Heart right ventricle (tissue), 16 donors: ENCODE data around the gene IRAK3. TPM values are rescaled to one million over a fixed set of nuclear protein-coding genes. Genes with fewer than 3 reads are reported as not detected.

Experiments
- ATAC-seq, 8 donors: fragments of 200-7000 bp; cut with Tn5 transposase; one replicate each; pipeline ENCODE4 v1.9.1; 2020; ENCODE audit warnings: mild to moderate bottlenecking in 8 of 8, moderate library complexity in 8 of 8, moderate number of reproducible peaks in 1 of 8
- DNase-seq, 2 donors: peaks; one replicate each; pipeline ENCODE4 v3.0.0-alpha.2; 2020
- H3K27ac ChIP-seq, 10 donors: fragments of 200-600 bp; sonication (generic) in 2 of 10; one replicate each; pipeline versions ENCODE4 v1.5.0 to v1.8.0; 2020 to 2022; ENCODE audit warnings: mild to moderate bottlenecking in 3 of 10
- H3K27me3 ChIP-seq, 7 donors: fragments of 200-600 bp; one replicate each; pipeline ENCODE4 v1.8.0; 2021 to 2022; ENCODE audit warnings: mild to moderate bottlenecking in 2 of 7
- H3K36me3 ChIP-seq, 9 donors: fragments of 200-600 bp; sonication (generic) in 1 of 9; one replicate each; pipeline versions ENCODE4 v1.5.0 to v1.8.0; 2020 to 2022; ENCODE audit warnings: mild to moderate bottlenecking in 2 of 9
- H3K4me1 ChIP-seq, 9 donors: fragments of 200-600 bp; sonication (generic) in 1 of 9; one replicate each; pipeline versions ENCODE4 v1.5.0 to v1.8.0; 2020 to 2022; ENCODE audit warnings: mild to moderate bottlenecking in 4 of 9
- H3K4me3 ChIP-seq, 10 donors: fragments of 200-600 bp; sonication (generic) in 2 of 10; one replicate each; pipeline versions ENCODE4 v1.5.0 to v1.8.0; 2020 to 2022; ENCODE audit warnings: mild to moderate bottlenecking in 7 of 10, moderate library complexity in 2 of 10
- H3K9me3 ChIP-seq, 11 donors: fragments of 200-600 bp in 10 of 11; sonication (generic) in 2 of 11; one replicate each; pipeline versions ENCODE4 v1.5.0 to v1.8.0; 2013 to 2022; ENCODE audit warnings: mild to moderate bottlenecking in 2 of 11, control low read depth in 1 of 11, moderate library complexity in 1 of 11
- CTCF ChIP-seq, 9 donors: fragments of 200-600 bp; sonication (generic) in 2 of 9; IDR thresholded peaks; one replicate each; pipeline versions ENCODE4 v1.5.0 to v1.8.0; 2021 to 2022; ENCODE audit warnings: antibody characterized with exemption in 9 of 9, mild to moderate bottlenecking in 5 of 9, moderate library complexity in 1 of 9
- WGBS, 2 donors: extraction: QIAGEN DNeasy Blood & Tissue Kit; methylation state at CpG; one replicate each; pipeline ENCODE4 v1.1.7; 2013; ENCODE audit warnings: inconsistent platforms in 1 of 2; 5-methylcytosine and 5-hydroxymethylcytosine counted together
- intact Hi-C, 10 donors: fragments of 100-400 bp; cut with DNase I; formaldehyde crosslinking; loops; one replicate each; pipeline versions ENCODE4 v1.11.1 to v1.14.2; 2022
- polyA plus RNA-seq, 2 donors: library from polyadenylated mRNA; stranded (reverse); fragments of 200-250 nt; gene quantifications; one replicate each; pipeline ENCODE4 v1.2.3, GENCODE V29; 2013
- total RNA-seq, 10 donors: library from RNA; stranded (reverse); fragmentation: NEBNext Ultra II Directional in 3 of 10; extraction: Animal tissue kit (Norgen Biotek cat#: 25700) in 3 of 10; gene quantifications; one replicate each; pipeline versions ENCODE4 v1.2.1 to v1.2.4, GENCODE V29; 2021 to 2023
- donor health status: Arrhythmogenic right ventricular cardiomyopathy.
- donor health status: ischemic (EF 13 %, LVEDD 7.1; RV severe dilation, severe dysfunction).
- donor health status: healthy with polysubstance abuse.
- donor health status: DM: no; HTN: yes; CAD: no.
- donor health status: DM: no; HTN: no; CAD: no.
- donor health status: ischemic (EF 25% LVEDD 6.9; RV normal size, moderate dysfunction).
- donor health status: ischemic (EF 25% LVEDD 5.7; RV mildly dilated, moderate dysfunction).
- donor health status: healthy.
- donor health status: DM: yes; HTN: yes; CAD: no.
- donor health status: Ischemic cardiomyopathy.
- donor health status: ischemic (EF 35%, LVEDD 5.7; RV mildly dilated, moderate dysfunction).
- donor health status: nonischemic (EF 11% LVEDD 7.7; RV severe dilation, severe dysfunction).
- donor health status: DM: yes; HTN: yes; CAD: no.
- donor health status: PGD.
- donor health status: ischemic (EF 29% LVEDD 5.4; RV normal size, mild dysfunction).
- donor health status: nonischemic (EF 23%, LVEDD 6.1; RV moderate dilation, normal function).

Gene IRAK3
- total and polyA plus RNA-seq, 12 donors = 2.8 to 9.3 (median 4.3) TPM

- 81 to 88% methylated on average over 5 of the region's 5 CpGs for WGBS, 2 donors
- intact Hi-C loops = loop anchor here in 5 of 10 donors (5.0 to 10.0 kb wide), 5 partner anchors 85 to 257 kb away; partner anchors contain the start of gene HELB (in 1 of the 5)
- no peaks in the 10 kb centered on the region for H3K27me3 ChIP-seq
- peaks cover 0 to 72% (median 4%) of the 10 kb centered on the region in 9 donors for H3K36me3 ChIP-seq
- peak overlapping the region in 1 of 10 donors; percentile 17 for H3K27ac ChIP-seq
- DNase-seq (no peak), ATAC-seq (peak in 2 of 8 donors; percentile 26 to 27)
- no peaks in the 10 kb centered on the region for H3K9me3 ChIP-seq
- peak in 2 of 9 donors; percentile 9 to 33 for TF ChIP-seq CTCF (IDR thresholded peaks at IDR 0.05)
- peaks cover 0 to 46% (median 23%) of the 10 kb centered on the region in 9 donors for H3K4me1 ChIP-seq
- no peak overlapping the region for H3K4me3 ChIP-seq
Observed at GRCh38 chr12:66149702-66150398, 39.2 kb upstream of the IRAK3 start.

- ATAC-seq (peak in 1 of 8 donors; percentile 35), DNase-seq (no peak)
- Histone ChIP-seq H3K27me3 (no peaks in the 10 kb centered on the region), H3K4me3 (no peak overlapping the region), H3K36me3 (peaks cover 0 to 50% (median 4%) of the 10 kb centered on the region in 9 donors), H3K4me1 (peaks cover 0 to 44% (median 13%) of the 10 kb centered on the region in 9 donors), H3K9me3 (no peaks in the 10 kb centered on the region), H3K27ac (peak overlapping the region in 2 of 10 donors; percentile 42 to 54)
- intact Hi-C loops = no loop called here
- WGBS, 2 donors = 72 to 88% methylated on average over 1 of the region's 1 CpG
- TF ChIP-seq CTCF (IDR thresholded peaks at IDR 0.05) = no peak
Observed at GRCh38 chr12:66152732-66153131, 36.3 kb upstream of the IRAK3 start.

DNA sequence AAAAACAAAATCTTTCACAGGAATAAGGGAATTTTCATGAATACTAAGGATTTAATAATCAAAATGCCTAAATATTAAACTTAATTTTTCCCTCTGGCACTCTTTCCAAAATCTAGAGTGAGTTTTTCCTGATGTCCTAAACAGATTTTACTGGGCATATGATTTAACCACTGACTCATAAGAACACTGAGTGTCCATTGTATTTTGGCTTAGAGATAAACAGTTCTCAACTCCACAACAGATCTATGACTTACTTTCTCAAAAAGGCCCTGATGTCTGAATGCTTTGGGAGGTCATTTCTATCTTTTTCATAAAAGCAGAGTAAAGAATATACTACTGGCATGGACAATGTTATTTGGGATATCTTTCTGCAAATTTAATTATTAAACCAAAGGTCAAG is 34.2 kb upstream of the IRAK3 start:
- peaks cover 0 to 46% (median 8%) of the 10 kb centered on the region in 9 donors for H3K36me3 ChIP-seq
- H3K4me3 ChIP-seq = no peak overlapping the region
- DNase-seq (no peak), ATAC-seq (peak in 1 of 8 donors; percentile 41)
- no peaks in the 10 kb centered on the region for H3K27me3 ChIP-seq
- H3K27ac ChIP-seq = peak overlapping the region in 3 of 10 donors; percentile 0 to 54 (median 7)
- TF ChIP-seq CTCF (IDR thresholded peaks at IDR 0.05) = no peak
- H3K9me3 ChIP-seq = peaks cover 0 to 11% (median 0%) of the 10 kb centered on the region in 11 donors
- intact Hi-C loops = no loop called here
- peaks cover 0 to 53% (median 13%) of the 10 kb centered on the region in 9 donors for H3K4me1 ChIP-seq

DNA sequence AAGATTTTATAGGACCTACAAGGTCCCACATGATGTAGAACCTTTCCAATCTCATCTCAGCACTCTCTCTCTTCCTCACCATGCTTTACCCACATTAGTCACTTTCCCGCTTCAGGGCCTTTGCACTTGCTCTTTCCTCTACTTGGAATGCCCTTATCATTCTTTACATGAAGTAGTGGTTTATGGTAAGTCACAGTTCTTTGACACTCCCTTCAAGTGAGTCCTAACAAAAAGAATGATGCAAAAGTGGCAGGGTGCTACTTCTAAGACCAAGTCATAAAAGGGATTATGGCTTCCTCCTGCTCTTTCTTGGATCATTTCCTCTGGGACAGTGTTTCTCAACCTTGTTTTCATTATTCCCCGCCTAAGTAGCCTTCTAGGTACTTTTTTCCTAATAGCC is 32.4 kb upstream of the IRAK3 start:
- no peak for DNase-seq
- 96 to 99% methylated on average over 2 of the region's 2 CpGs for WGBS, 2 donors
- intact Hi-C loops = no loop called here

More for the DNA sequence above, 32.4 kb upstream of the IRAK3 start:
- Histone ChIP-seq H3K27ac (no peak overlapping the region), H3K36me3 (peaks cover 0 to 39% (median 8%) of the 10 kb centered on the region in 9 donors), H3K27me3 (no peaks in the 10 kb centered on the region), H3K4me1 (peaks cover 0 to 52% (median 17%) of the 10 kb centered on the region in 9 donors), H3K4me3 (no peak overlapping the region), H3K9me3 (peaks cover 0 to 11% (median 0%) of the 10 kb centered on the region in 11 donors)
- ATAC-seq = no peak
- no peak for TF ChIP-seq CTCF (IDR thresholded peaks at IDR 0.05)
